ENCODE data around the gene ALDH5A1.

DNA sequence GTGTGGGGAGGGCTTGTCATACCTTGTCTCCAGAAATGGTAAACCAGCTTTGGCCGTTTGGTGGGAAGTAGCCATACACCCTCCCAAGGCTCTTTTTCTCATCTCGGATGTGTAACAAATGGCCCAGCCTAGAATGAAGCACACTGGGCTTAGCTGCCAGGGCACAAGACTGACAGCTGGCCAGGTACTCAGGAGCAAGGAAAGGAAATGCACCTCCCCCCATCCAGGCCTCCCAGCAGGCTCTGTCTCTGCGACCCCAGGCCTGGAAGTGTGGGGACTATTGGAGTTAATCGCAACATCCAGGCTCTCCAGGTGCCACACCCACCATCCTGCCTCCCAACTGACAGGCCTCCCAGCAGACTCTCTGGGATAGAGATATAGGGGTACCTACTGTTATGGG lies 49.1 kb upstream of the ALDH5A1 start:
- TF ChIP-seq, protein P1, sequence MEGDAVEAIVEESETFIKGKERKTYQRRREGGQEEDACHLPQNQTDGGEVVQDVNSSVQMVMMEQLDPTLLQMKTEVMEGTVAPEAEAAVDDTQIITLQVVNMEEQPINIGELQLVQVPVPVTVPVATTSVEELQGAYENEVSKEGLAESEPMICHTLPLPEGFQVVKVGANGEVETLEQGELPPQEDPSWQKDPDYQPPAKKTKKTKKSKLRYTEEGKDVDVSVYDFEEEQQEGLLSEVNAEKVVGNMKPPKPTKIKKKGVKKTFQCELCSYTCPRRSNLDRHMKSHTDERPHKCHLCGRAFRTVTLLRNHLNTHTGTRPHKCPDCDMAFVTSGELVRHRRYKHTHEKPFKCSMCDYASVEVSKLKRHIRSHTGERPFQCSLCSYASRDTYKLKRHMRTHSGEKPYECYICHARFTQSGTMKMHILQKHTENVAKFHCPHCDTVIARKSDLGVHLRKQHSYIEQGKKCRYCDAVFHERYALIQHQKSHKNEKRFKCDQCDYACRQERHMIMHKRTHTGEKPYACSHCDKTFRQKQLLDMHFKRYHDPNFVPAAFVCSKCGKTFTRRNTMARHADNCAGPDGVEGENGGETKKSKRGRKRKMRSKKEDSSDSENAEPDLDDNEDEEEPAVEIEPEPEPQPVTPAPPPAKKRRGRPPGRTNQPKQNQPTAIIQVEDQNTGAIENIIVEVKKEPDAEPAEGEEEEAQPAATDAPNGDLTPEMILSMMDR (IDR thresholded peaks at IDR 0.05): no peak
- TF ChIP-seq POLR2A (IDR thresholded peaks at IDR 0.05) (no peak), POLR2AphosphoS5 (IDR thresholded peaks at IDR 0.05) (no peak), EP300 (IDR thresholded peaks at IDR 0.05; ENCODE audit: low read depth) (no peak)

Data from transverse colon (tissue), 4 donors.